K562 (cell line): ENCODE measurements around the gene IL31RA. TPM values are rescaled to one million over a fixed set of nuclear protein-coding genes. Genes with fewer than 3 reads are reported as not detected.

Experiments used
- ATAC-seq: fragments of 200-7000 bp; cut with Tn5 transposase; 3 replicates; pipeline ENCODE4 v1.9.1; 2020; ENCODE audit warnings: moderate library complexity
- BruUV-seq: library from RNA; stranded (reverse); fragments of 400-500 nt; replicated peaks from 2 replicates; lab custom pipeline; 2021; lab: Mats Ljungman, UMichigan
- CTCF ChIA-PET: fragments of 300-600 bp; formaldehyde crosslinking; extraction: SDS; loops from one replicate; lab custom pipeline; 2021; ENCODE audit warnings: low intra/inter-chr PET ratio; lab: Yijun Ruan, JAX
- POLR2A ChIA-PET: fragments of 300-600, 350-650 bp; sonication (Branson Sonifier 250); formaldehyde crosslinking; extraction: SDS; loops from one replicate; lab custom pipeline; 2021; ENCODE audit warnings: antibody characterized with exemption, inconsistent platforms; lab: Yijun Ruan, JAX
- DNase-seq, 4 experiments: peaks; one replicate each; pipeline versions ENCODE4 v3.0.0 to v3.0.0-alpha.2; 2011 to 2018; ENCODE audit warnings: low spot score in 3 of 4, mixed read lengths in 3 of 4; ENCODE audit errors: extremely low read depth in 1 of 4
- FAIRE-seq: peaks from 2 replicates; lab custom pipeline; 2011; peaks lifted over from hg19 to GRCh38; lab: Jason Lieb, UNC
- H2AFZ ChIP-seq: 2 replicates; pipeline ENCODE4 v1.6.0; 2011; ENCODE audit warnings: low read depth, low read length, control low read depth, inconsistent platforms
- H3K27ac ChIP-seq: fragments of 200-600 bp; 3 replicates; pipeline ENCODE4 v1.8.0; 2011; ENCODE audit warnings: low read depth, mild to moderate bottlenecking, control low read depth, inconsistent platforms, low read length, moderate library complexity, mixed read lengths; ENCODE audit errors: extremely low read depth
- H3K27me3 ChIP-seq, 2 experiments: fragments of 300-600 bp in 1 of 2; 2 replicates in 1 of 2; 3 replicates in 1 of 2; pipeline versions ENCODE4 v1.6.0 to v1.8.0; 2011; ENCODE audit warnings: inconsistent platforms in 2 of 2, low read length in 2 of 2, mild to moderate bottlenecking in 1 of 2, mixed read lengths in 1 of 2, moderate library complexity in 1 of 2; ENCODE audit not compliant: control insufficient read depth in 2 of 2, insufficient read depth in 2 of 2
- H3K36me3 ChIP-seq: fragments of 300-600 bp; 3 replicates; pipeline ENCODE4 v1.8.0; 2011; ENCODE audit warnings: mild to moderate bottlenecking, low read length, inconsistent platforms; ENCODE audit not compliant: control insufficient read depth, insufficient read depth
- H3K4me1 ChIP-seq, 2 experiments: fragments of 200-600 bp in 1 of 2; replicated peaks in 1 of 2; 2 replicates in 1 of 2; 3 replicates in 1 of 2; pipeline versions ENCODE4 v1.5.1 to v1.8.0; 2011; ENCODE audit warnings: inconsistent platforms in 2 of 2, low read length in 2 of 2, mild to moderate bottlenecking in 1 of 2, mixed read lengths in 1 of 2, moderate library complexity in 1 of 2; ENCODE audit not compliant: control insufficient read depth in 2 of 2, insufficient read depth in 2 of 2
- H3K4me2 ChIP-seq: 2 replicates; pipeline ENCODE4 v1.6.1; 2011; ENCODE audit warnings: low read length, control low read depth, inconsistent platforms, mixed read lengths; ENCODE audit not compliant: insufficient read depth
- H3K4me3 ChIP-seq: fragments of 200-600 bp; sonication (generic), shearing (Covaris generic); 2 replicates; pipeline ENCODE4 v1.5.1; 2016; ENCODE audit warnings: control low read depth, inconsistent platforms
- H3K79me2 ChIP-seq: fragments of 200-600 bp; 3 replicates; pipeline ENCODE4 v1.8.0; 2011; ENCODE audit warnings: low read length, inconsistent platforms; ENCODE audit not compliant: control insufficient read depth, insufficient read depth
- H3K9ac ChIP-seq, 2 experiments: 2 replicates each; pipeline versions ENCODE4 v1.6.0 to v1.6.1; 2011; ENCODE audit warnings: low read depth in 2 of 2, low read length in 2 of 2, control low read depth in 1 of 2, inconsistent platforms in 1 of 2, mild to moderate bottlenecking in 1 of 2, mixed read lengths in 1 of 2; ENCODE audit not compliant: insufficient read depth in 1 of 2
- H3K9me1 ChIP-seq: one replicate; pipeline ENCODE4 v1.6.0; 2011; ENCODE audit warnings: inconsistent platforms, mild to moderate bottlenecking, low read length, moderate library complexity; ENCODE audit not compliant: control insufficient read depth, insufficient read depth
- H3K9me3 ChIP-seq: replicated peaks from 2 replicates; pipeline ENCODE4 v1.5.1; 2011; ENCODE audit warnings: low read depth, low read length, inconsistent platforms; ENCODE audit not compliant: control insufficient read depth, insufficient read depth
- H4K20me1 ChIP-seq: replicated peaks from 2 replicates; pipeline ENCODE4 v1.6.1; 2011; ENCODE audit warnings: low read length, inconsistent platforms, mixed read lengths; ENCODE audit not compliant: control insufficient read depth, insufficient read depth
- ARHGAP35 ChIP-seq: fragments of 450-650 bp; IDR thresholded peaks from 2 replicates; pipeline ENCODE4 v1.6.1; 2018; ENCODE audit not compliant: partially characterized antibody
- E2F8 ChIP-seq: fragments of 450-650 bp; IDR thresholded peaks from 2 replicates; pipeline ENCODE4 v1.7.1; 2018; ENCODE audit warnings: mild to moderate bottlenecking, low read depth; ENCODE audit not compliant: partially characterized antibody
- HCFC1 ChIP-seq: IDR thresholded peaks from 2 replicates; pipeline ENCODE4 v1.6.1; 2012; ENCODE audit warnings: low read depth, low read length, improper control_type of control experiment
- KDM4B ChIP-seq, 2 experiments: fragments of 450-650 bp in 1 of 2; sonication (generic) in 1 of 2; IDR thresholded peaks; 2 replicates each; pipeline ENCODE4 v1.6.1; 2016 to 2017; ENCODE audit warnings: borderline replicate concordance in 2 of 2, antibody characterized with exemption in 1 of 2, low read depth in 1 of 2, mild to moderate bottlenecking in 1 of 2
- LEF1 ChIP-seq: fragments of 450-650 bp; IDR thresholded peaks from 2 replicates; pipeline ENCODE4 v1.6.1; 2016; ENCODE audit warnings: mild to moderate bottlenecking
- MNT ChIP-seq, 2 experiments: fragments of 450-650 bp; conservative IDR thresholded peaks; 2 replicates each; pipeline ENCODE4 v1.6.1; 2017; ENCODE audit warnings: mild to moderate bottlenecking in 2 of 2, moderate library complexity in 2 of 2
- POLR2A ChIP-seq: fragments of 450-650 bp; conservative IDR thresholded peaks from 2 replicates; pipeline ENCODE4 v1.6.1; 2016
- RBM15 ChIP-seq: fragments of 200-400 bp; formaldehyde crosslinking; IDR thresholded peaks from 2 replicates; pipeline ENCODE4 v1.6.1; 2018; ENCODE audit warnings: mild to moderate bottlenecking, low read length, moderate library complexity; ENCODE audit not compliant: insufficient read depth
- SNRNP70 ChIP-seq: fragments of 200-400 bp; formaldehyde crosslinking; optimal IDR thresholded peaks from 2 replicates; pipeline ENCODE3; 2017; ENCODE audit warnings: low read depth, low read length
- ZBTB43 ChIP-seq: sonication (generic); formaldehyde crosslinking; IDR thresholded peaks from 2 replicates; pipeline ENCODE4 v1.8.0; 2023; ENCODE audit warnings: mild to moderate bottlenecking, missing genetic modification reagents
- ZNF347 ChIP-seq: fragments of 450-650 bp; formaldehyde crosslinking; IDR thresholded peaks from 2 replicates; pipeline ENCODE4 v1.4.0; 2020; ENCODE audit warnings: low read depth, mild to moderate bottlenecking, moderate library complexity
- ZNF695 ChIP-seq: fragments of 450-650 bp; formaldehyde crosslinking; IDR thresholded peaks from 2 replicates; pipeline ENCODE4 v1.4.0; 2020; ENCODE audit warnings: mild to moderate bottlenecking, moderate library complexity
- WGBS: fragments of 100-300 bp; shearing (Covaris generic); methylation state at CpG from one replicate; pipeline ENCODE4 v1.1.6; 2016; ENCODE audit warnings: low coverage, mixed read lengths; ENCODE audit not compliant: insufficient coverage; ENCODE audit errors: missing lambda C conversion rate; 5-methylcytosine and 5-hydroxymethylcytosine counted together
- in situ Hi-C: fragments of 300-500 bp; cut with MboI; formaldehyde crosslinking; loops from 4 replicates; pipeline ENCODE4 v1.15.0; 2018; ENCODE audit warnings: inconsistent platforms, mixed read lengths
- intact Hi-C: fragments of 100-400 bp; cut with micrococcal nuclease; formaldehyde crosslinking; loops from 2 replicates; pipeline ENCODE4 v1.14.2; 2022
- polyA plus RNA-seq, 8 experiments: library from polyadenylated mRNA; depleted of rRNA in 4 of 8; stranded (reverse) in 5 of 8; unstranded in 3 of 8; fragments of >200 nt; fragmentation: Nextera tagmentation in 2 of 8; fragmentation: Illumina TruSeq in 1 of 8; extraction: Ambion mirVana in 2 of 8; extraction: Trizol in 1 of 8; gene quantifications; 2 replicates each; pipeline versions ENCODE4 v1.2.1 to v1.2.3, GENCODE V29; 2011 to 2014; ENCODE audit warnings: inconsistent platforms in 1 of 8, missing spikeins in 1 of 8
- total RNA-seq, 7 experiments: library from RNA; depleted of rRNA in 6 of 7; stranded (reverse); fragments of >200 nt in 6 of 7; fragmentation: Illumina TruSeq in 2 of 7; extraction: Trizol in 2 of 7; gene quantifications; 2 replicates each; pipeline versions ENCODE4 v1.2.1 to v1.2.3, GENCODE V29; 2011 to 2021; ENCODE audit warnings: low replicate concordance in 1 of 7
- TF ChIP-seq, protein P1 (sequence below): fragments of 250-450 bp; sonication (Bioruptor Pico); IDR thresholded peaks from 2 replicates; pipeline ENCODE4 v1.5.0; 2021

The IL31RA gene
- total and polyA plus RNA-seq, 9 of the 15 experiments (the other 6 are each of a cell fraction or from before 2014, with no cell fraction given): not detected

- Histone ChIP-seq H3K9ac (no peak overlapping the region), H2AFZ (no peak overlapping the region), H3K9me1 (no peaks in the 10 kb centered on the region), H3K36me3 (no peaks in the 10 kb centered on the region), H3K9me3 (no peaks in the 10 kb centered on the region), H3K4me3 (no peak overlapping the region), H4K20me1 (no peaks in the 10 kb centered on the region), H3K79me2 (no peaks in the 10 kb centered on the region), H3K27ac (no peak overlapping the region), H3K4me2 (no peak overlapping the region), H3K27me3 (peaks cover 8 to 19% of the 10 kb centered on the region in 2 experiments), H3K4me1 (no peaks in the 10 kb centered on the region; a peak in 1 of 5 replicates)
- ChIA-PET CTCF (no interaction called here), POLR2A (interaction anchor here (0.6 kb wide), 2 partner anchors 8 to 73 kb away, joined by 3 to 5 read pairs; no protein-coding TSS in a partner anchor)
- BruUV-seq: no TSS peak
- FAIRE-seq (no peak), ATAC-seq (no peak), DNase-seq (no peak)
- in situ Hi-C loops (no loop called here), intact Hi-C loops (no loop called here)
- 19% methylated on average over 3 of the region's 3 CpGs for WGBS
- no peak for TF ChIP-seq SNRNP70
- TF ChIP-seq, protein P1, sequence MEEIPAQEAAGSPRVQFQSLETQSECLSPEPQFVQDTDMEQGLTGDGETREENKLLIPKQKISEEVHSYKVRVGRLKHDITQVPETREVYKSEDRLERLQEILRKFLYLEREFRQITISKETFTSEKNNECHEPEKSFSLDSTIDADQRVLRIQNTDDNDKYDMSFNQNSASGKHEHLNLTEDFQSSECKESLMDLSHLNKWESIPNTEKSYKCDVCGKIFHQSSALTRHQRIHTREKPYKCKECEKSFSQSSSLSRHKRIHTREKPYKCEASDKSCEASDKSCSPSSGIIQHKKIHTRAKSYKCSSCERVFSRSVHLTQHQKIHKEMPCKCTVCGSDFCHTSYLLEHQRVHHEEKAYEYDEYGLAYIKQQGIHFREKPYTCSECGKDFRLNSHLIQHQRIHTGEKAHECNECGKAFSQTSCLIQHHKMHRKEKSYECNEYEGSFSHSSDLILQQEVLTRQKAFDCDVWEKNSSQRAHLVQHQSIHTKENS: no peak
- no peak for TF ChIP-seq MNT (conservative IDR thresholded peaks at IDR 0.05)
- TF ChIP-seq ARHGAP35: no peak
- no peak for TF ChIP-seq ZBTB43 (CRISPR knock-in tag)
- TF ChIP-seq KDM4B (IDR thresholded peaks at IDR 0.05; ENCODE audit: borderline replicate concordance in 2 of 2, low read depth in 1 of 2): no peak
- TF ChIP-seq ZNF347 (CRISPR knock-in tag): no peak
- no peak for TF ChIP-seq LEF1
- TF ChIP-seq HCFC1: no peak
- TF ChIP-seq E2F8: no peak
- TF ChIP-seq RBM15: no peak
- no peak for TF ChIP-seq POLR2A
- no peak for TF ChIP-seq ZNF695
Measured at GRCh38 chr5:55894135-55894534, 43.0 kb downstream of the IL31RA start.
